HepG2 (cell line): ENCODE results near the gene PIK3R1. TPM values are rescaled to one million over a fixed set of nuclear protein-coding genes. Genes with fewer than 3 reads are reported as not detected.

Experiments
- ARNT ChIP-seq: fragments of 450-650 bp; IDR thresholded peaks from 2 replicates; pipeline ENCODE4 v1.6.1; 2017
- CEBPB ChIP-seq: IDR thresholded peaks from 2 replicates; pipeline ENCODE4 v1.6.1; 2011; ENCODE audit warnings: low read depth, low read length, improper control_type of control experiment, borderline replicate concordance
- ELF3 ChIP-seq: IDR thresholded peaks from 2 replicates; pipeline ENCODE4 v1.6.1; 2016; ENCODE audit warnings: missing genetic modification reagents, missing compliant biosample characterization
- KLF16 ChIP-seq, 2 experiments: sonication (generic) in 1 of 2; formaldehyde crosslinking in 1 of 2; IDR thresholded peaks; 2 replicates each; pipeline versions ENCODE4 v1.6.1 to v1.8.0; 2016 to 2023; ENCODE audit warnings: missing genetic modification reagents in 2 of 2, missing compliant biosample characterization in 1 of 2
- MIXL1 ChIP-seq: IDR thresholded peaks from 2 replicates; pipeline ENCODE4 v1.6.1; 2016
- RFX5 ChIP-seq: IDR thresholded peaks from 2 replicates; pipeline ENCODE4 v1.6.1; 2011; ENCODE audit warnings: low read depth, low read length, improper control_type of control experiment
- SMAD3 ChIP-seq: sonication (generic); formaldehyde crosslinking; IDR thresholded peaks from 2 replicates; pipeline ENCODE4 v1.4.0; 2020; ENCODE audit warnings: missing genetic modification reagents
- TBX2 ChIP-seq: sonication (generic); formaldehyde crosslinking; IDR thresholded peaks from 2 replicates; pipeline ENCODE4 v1.5.0; 2020; ENCODE audit warnings: missing genetic modification reagents, mild to moderate bottlenecking, borderline replicate concordance
- THRA ChIP-seq: sonication (generic); formaldehyde crosslinking; IDR thresholded peaks from 2 replicates; pipeline ENCODE4 v1.4.0; 2020; ENCODE audit warnings: missing genetic modification reagents, borderline replicate concordance
- ZFP36L2 ChIP-seq: sonication (generic); formaldehyde crosslinking; IDR thresholded peaks from 2 replicates; pipeline ENCODE4 v1.4.0; 2020; ENCODE audit warnings: missing genetic modification reagents
- ZNF263 ChIP-seq: sonication (generic); formaldehyde crosslinking; IDR thresholded peaks from 2 replicates; pipeline ENCODE4 v1.4.0; 2020; ENCODE audit warnings: missing genetic modification reagents
- ZNF350 ChIP-seq: sonication (generic); formaldehyde crosslinking; IDR thresholded peaks from 2 replicates; pipeline ENCODE4 v1.4.0; 2020; ENCODE audit warnings: mild to moderate bottlenecking, low read depth, missing genetic modification reagents, borderline replicate concordance
- ZNF878 ChIP-seq: sonication (generic); formaldehyde crosslinking; IDR thresholded peaks from 2 replicates; pipeline ENCODE4 v1.8.1; 2023; ENCODE audit warnings: mild to moderate bottlenecking, missing genetic modification reagents, moderate library complexity
- ZSCAN30 ChIP-seq: sonication (generic); formaldehyde crosslinking; IDR thresholded peaks from 2 replicates; pipeline ENCODE4 v1.5.0; 2020; ENCODE audit warnings: mild to moderate bottlenecking, missing genetic modification reagents
- polyA plus RNA-seq, 8 experiments: library from polyadenylated mRNA; depleted of rRNA in 3 of 8; stranded (reverse) in 7 of 8; unstranded in 1 of 8; fragments of >200 nt; fragmentation: Illumina TruSeq in 4 of 8; extraction: Trizol in 4 of 8; gene quantifications; 2 replicates each; pipeline versions ENCODE4 v1.2.1 to v1.2.3, GENCODE V29; 2011 to 2016; ENCODE audit warnings: low read depth in 4 of 8, missing spikeins in 1 of 8, mixed read lengths in 1 of 8; ENCODE audit not compliant: insufficient read depth in 1 of 8
- total RNA-seq, 5 experiments: library from RNA; depleted of rRNA; stranded (reverse); fragments of >200 nt; fragmentation: Illumina TruSeq; extraction: Trizol; gene quantifications; 2 replicates each; pipeline ENCODE4 v1.2.3, GENCODE V29; 2016; ENCODE audit warnings: low read depth in 1 of 5
- TF ChIP-seq, protein P1 (sequence below), 2 experiments: sonication (generic) in 1 of 2; formaldehyde crosslinking in 1 of 2; IDR thresholded peaks; 2 replicates each; pipeline versions ENCODE4 v1.6.1 to v1.9.0; 2014 to 2022; ENCODE audit warnings: antibody characterized with exemption in 1 of 2, borderline replicate concordance in 1 of 2, inconsistent platforms in 1 of 2, low read depth in 1 of 2, missing genetic modification reagents in 1 of 2
- TF ChIP-seq, protein P2 (sequence below), 2 experiments: IDR thresholded peaks; 2 replicates each; pipeline ENCODE4 v1.6.1; 2011 to 2012; ENCODE audit warnings: low read length in 2 of 2, borderline replicate concordance in 1 of 2, low read depth in 1 of 2, mild to moderate bottlenecking in 1 of 2, moderate library complexity in 1 of 2
- TF ChIP-seq, protein P3 (sequence below): sonication (generic); formaldehyde crosslinking; conservative IDR thresholded peaks from 2 replicates; pipeline ENCODE4 v1.8.0; 2022; ENCODE audit warnings: mild to moderate bottlenecking, moderate library complexity, missing genetic modification reagents

Gene PIK3R1
- total and polyA plus RNA-seq, 2 of the 13 experiments (the other 11 are each of a cell fraction or from before 2014, with no cell fraction given): 8.4 to 21.3 TPM

DNA sequence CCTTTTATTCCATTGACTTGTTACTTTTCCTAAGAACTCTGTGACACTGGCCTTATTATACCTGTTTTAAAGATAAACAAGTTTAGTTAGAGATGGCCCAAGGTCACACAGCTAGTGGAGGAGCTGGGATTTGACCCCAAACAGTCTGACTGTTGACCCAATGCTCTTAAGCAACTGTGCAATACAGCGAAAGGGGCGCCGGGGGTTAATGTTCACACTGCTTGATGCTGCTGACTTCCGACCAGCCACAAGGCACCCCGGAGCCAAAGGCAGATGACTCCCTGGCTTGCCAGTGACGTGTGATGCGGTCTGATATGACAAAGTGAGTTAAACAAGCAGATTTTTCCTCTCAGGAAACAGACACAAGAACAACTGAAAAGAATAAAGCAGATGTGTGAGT, 23.9 kb downstream of the PIK3R1 start (continued):
- TF ChIP-seq THRA (peak; percentile 93), ZNF263 (CRISPR knock-in tag) (0 out of 2 replicates have a peak, but pooled peaks have one; percentile 24), ZSCAN30 (CRISPR knock-in tag) (no peak), ZFP36L2 (CRISPR knock-in tag) (no peak), RFX5 (no peak), MIXL1 (CRISPR knock-in tag) (peak; percentile 87), ELF3 (peak; percentile 79), KLF16 (CRISPR knock-in tag; IDR thresholded peaks at IDR 0.05) (peak in 1 of 2 experiments; percentile 71; a peak in 2 of 4 replicates), ZNF878 (CRISPR knock-in tag) (peak; percentile 76; the same call in 1 of the 2 replicates), TBX2 (CRISPR knock-in tag) (peak; percentile 95), ZNF350 (peak; percentile 80), SMAD3 (CRISPR knock-in tag) (peak; percentile 93; the same call in 1 of the 2 replicates), ARNT (no peak), CEBPB (peak; percentile 96)
- TF ChIP-seq, protein P1, sequence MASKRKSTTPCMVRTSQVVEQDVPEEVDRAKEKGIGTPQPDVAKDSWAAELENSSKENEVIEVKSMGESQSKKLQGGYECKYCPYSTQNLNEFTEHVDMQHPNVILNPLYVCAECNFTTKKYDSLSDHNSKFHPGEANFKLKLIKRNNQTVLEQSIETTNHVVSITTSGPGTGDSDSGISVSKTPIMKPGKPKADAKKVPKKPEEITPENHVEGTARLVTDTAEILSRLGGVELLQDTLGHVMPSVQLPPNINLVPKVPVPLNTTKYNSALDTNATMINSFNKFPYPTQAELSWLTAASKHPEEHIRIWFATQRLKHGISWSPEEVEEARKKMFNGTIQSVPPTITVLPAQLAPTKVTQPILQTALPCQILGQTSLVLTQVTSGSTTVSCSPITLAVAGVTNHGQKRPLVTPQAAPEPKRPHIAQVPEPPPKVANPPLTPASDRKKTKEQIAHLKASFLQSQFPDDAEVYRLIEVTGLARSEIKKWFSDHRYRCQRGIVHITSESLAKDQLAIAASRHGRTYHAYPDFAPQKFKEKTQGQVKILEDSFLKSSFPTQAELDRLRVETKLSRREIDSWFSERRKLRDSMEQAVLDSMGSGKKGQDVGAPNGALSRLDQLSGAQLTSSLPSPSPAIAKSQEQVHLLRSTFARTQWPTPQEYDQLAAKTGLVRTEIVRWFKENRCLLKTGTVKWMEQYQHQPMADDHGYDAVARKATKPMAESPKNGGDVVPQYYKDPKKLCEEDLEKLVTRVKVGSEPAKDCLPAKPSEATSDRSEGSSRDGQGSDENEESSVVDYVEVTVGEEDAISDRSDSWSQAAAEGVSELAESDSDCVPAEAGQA (IDR thresholded peaks at IDR 0.05; ENCODE audit: low read depth): peak; percentile 80
- TF ChIP-seq, protein P1 (CRISPR knock-in tag; IDR thresholded peaks at IDR 0.05; ENCODE audit: borderline replicate concordance): no peak
- TF ChIP-seq, protein P2, sequence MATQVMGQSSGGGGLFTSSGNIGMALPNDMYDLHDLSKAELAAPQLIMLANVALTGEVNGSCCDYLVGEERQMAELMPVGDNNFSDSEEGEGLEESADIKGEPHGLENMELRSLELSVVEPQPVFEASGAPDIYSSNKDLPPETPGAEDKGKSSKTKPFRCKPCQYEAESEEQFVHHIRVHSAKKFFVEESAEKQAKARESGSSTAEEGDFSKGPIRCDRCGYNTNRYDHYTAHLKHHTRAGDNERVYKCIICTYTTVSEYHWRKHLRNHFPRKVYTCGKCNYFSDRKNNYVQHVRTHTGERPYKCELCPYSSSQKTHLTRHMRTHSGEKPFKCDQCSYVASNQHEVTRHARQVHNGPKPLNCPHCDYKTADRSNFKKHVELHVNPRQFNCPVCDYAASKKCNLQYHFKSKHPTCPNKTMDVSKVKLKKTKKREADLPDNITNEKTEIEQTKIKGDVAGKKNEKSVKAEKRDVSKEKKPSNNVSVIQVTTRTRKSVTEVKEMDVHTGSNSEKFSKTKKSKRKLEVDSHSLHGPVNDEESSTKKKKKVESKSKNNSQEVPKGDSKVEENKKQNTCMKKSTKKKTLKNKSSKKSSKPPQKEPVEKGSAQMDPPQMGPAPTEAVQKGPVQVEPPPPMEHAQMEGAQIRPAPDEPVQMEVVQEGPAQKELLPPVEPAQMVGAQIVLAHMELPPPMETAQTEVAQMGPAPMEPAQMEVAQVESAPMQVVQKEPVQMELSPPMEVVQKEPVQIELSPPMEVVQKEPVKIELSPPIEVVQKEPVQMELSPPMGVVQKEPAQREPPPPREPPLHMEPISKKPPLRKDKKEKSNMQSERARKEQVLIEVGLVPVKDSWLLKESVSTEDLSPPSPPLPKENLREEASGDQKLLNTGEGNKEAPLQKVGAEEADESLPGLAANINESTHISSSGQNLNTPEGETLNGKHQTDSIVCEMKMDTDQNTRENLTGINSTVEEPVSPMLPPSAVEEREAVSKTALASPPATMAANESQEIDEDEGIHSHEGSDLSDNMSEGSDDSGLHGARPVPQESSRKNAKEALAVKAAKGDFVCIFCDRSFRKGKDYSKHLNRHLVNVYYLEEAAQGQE (IDR thresholded peaks at IDR 0.05; ENCODE audit: borderline replicate concordance in 1 of 2, low read depth in 1 of 2, low read length in 2 of 2): peak in 1 of 2 experiments; percentile 26; a peak in 1 of 4 replicates
- TF ChIP-seq, protein P3, sequence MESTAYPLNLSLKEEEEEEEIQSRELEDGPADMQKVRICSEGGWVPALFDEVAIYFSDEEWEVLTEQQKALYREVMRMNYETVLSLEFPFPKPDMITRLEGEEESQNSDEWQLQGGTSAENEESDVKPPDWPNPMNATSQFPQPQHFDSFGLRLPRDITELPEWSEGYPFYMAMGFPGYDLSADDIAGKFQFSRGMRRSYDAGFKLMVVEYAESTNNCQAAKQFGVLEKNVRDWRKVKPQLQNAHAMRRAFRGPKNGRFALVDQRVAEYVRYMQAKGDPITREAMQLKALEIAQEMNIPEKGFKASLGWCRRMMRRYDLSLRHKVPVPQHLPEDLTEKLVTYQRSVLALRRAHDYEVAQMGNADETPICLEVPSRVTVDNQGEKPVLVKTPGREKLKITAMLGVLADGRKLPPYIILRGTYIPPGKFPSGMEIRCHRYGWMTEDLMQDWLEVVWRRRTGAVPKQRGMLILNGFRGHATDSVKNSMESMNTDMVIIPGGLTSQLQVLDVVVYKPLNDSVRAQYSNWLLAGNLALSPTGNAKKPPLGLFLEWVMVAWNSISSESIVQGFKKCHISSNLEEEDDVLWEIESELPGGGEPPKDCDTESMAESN (CRISPR knock-in tag): peak; percentile 63
